Activated naive CD4-positive, alpha-beta T cell treated with anti-CD3 and anti-CD28 coated beads, Interleukin-2, amount 50 U/mL, for 72 hours (primary cell): ENCODE measurements around the gene MSANTD7. TPM values are rescaled to one million over a fixed set of nuclear protein-coding genes. Genes with fewer than 3 reads are reported as not detected.
A peak's percentile ranks its signal among the peaks of the same experiment; 100 is the strongest.

ENCODE experiments used
- ATAC-seq, 2 donors: fragments of 150-1000 bp; cut with Tn5 transposase; 2 replicates each; pipeline ENCODE4 v1.10.0; 2021; ENCODE audit warnings: mild to moderate bottlenecking in 2 of 2, moderate library complexity in 2 of 2
- DNase-seq, 2 donors: peaks; one replicate each; pipeline ENCODE4 v3.0.0; 2021 to 2022; ENCODE audit warnings: low spot score in 2 of 2
- H3K27ac Mint-ChIP-seq, 2 donors: one replicate each; pipeline ENCODE4 v1.8.0; 2022; ENCODE audit warnings: mild to moderate bottlenecking in 2 of 2, mixed read lengths in 2 of 2
- H3K36me3 Mint-ChIP-seq, 2 donors: one replicate each; pipeline ENCODE4 v1.8.0; 2022; ENCODE audit warnings: mixed read lengths in 2 of 2
- H3K9me3 Mint-ChIP-seq, 2 donors: one replicate each; pipeline ENCODE4 v1.8.0; 2022; ENCODE audit warnings: mixed read lengths in 2 of 2
- total RNA-seq, 2 donors: library from RNA; stranded (reverse); gene quantifications; one replicate each; pipeline ENCODE4 v1.2.3, GENCODE V29; 2022

Gene MSANTD7
- total RNA-seq, 2 donors from 2014 or later: 25.2 to 28.9 TPM

- Mint-ChIP-seq H3K9me3 (no peaks in the 10 kb centered on the region), H3K36me3 (no peaks in the 10 kb centered on the region), H3K27ac (no peak overlapping the region)
- DNase-seq (no peak), ATAC-seq (no peak)
These were observed 14.1 kb upstream of the MSANTD7 start for GRCh38 chr10:14823966-14824365.

GRCh38 chr10:14826076-14826829 lies 11.9 kb upstream of the MSANTD7 start:
- ATAC-seq (no peak), DNase-seq (no peak)

GRCh38 chr10:14833106-14833505 lies 5.0 kb upstream of the MSANTD7 start:
- H3K36me3 Mint-ChIP-seq: peaks cover 0 to 7% of the 10 kb centered on the region in 2 donors
- no peak overlapping the region for H3K27ac Mint-ChIP-seq

More at GRCh38 chr10:14826076-14826829, 11.9 kb upstream of the MSANTD7 start:
- Mint-ChIP-seq H3K36me3 (no peaks in the 10 kb centered on the region), H3K27ac (peak overlapping the region; percentile 53 to 62), H3K9me3 (no peaks in the 10 kb centered on the region)

GRCh38 chr10:14836208-14836607 lies 1.9 kb upstream of the MSANTD7 start:
- ATAC-seq (no peak), DNase-seq (no peak)
- no peak overlapping the region for H3K27ac Mint-ChIP-seq
- H3K9me3 Mint-ChIP-seq: no peaks in the 10 kb centered on the region
- peaks cover 23% of the 10 kb centered on the region in 2 donors for H3K36me3 Mint-ChIP-seq

More at GRCh38 chr10:14833106-14833505, 5.0 kb upstream of the MSANTD7 start:
- no peaks in the 10 kb centered on the region for H3K9me3 Mint-ChIP-seq
- no peak for DNase-seq
- no peak for ATAC-seq

GRCh38 chr10:14837003-14837756 lies 926 bp upstream of the MSANTD7 start:
- DNase-seq: no peak
- no peak for ATAC-seq
- peak overlapping the region; percentile 92 to 98 for H3K27ac Mint-ChIP-seq
- peaks cover 31% of the 10 kb centered on the region in 2 donors for H3K36me3 Mint-ChIP-seq
- no peaks in the 10 kb centered on the region for H3K9me3 Mint-ChIP-seq

- peak overlapping the region; percentile 98 for H3K27ac Mint-ChIP-seq
- H3K36me3 Mint-ChIP-seq: peaks cover 32 to 33% of the 10 kb centered on the region in 2 donors
- ATAC-seq (no peak), DNase-seq (peak; percentile 19 to 65)
- H3K9me3 Mint-ChIP-seq: no peaks in the 10 kb centered on the region
These were observed 637 bp downstream of the MSANTD7 start for GRCh38 chr10:14838582-14839304.

GRCh38 chr10:14839305-14839695 lies 1.2 kb downstream of the MSANTD7 start:
- DNase-seq (no peak), ATAC-seq (no peak)
- Mint-ChIP-seq H3K9me3 (no peaks in the 10 kb centered on the region), H3K27ac (peak overlapping the region; percentile 98), H3K36me3 (peaks cover 32 to 33% of the 10 kb centered on the region in 2 donors)

- peaks cover 37 to 38% of the 10 kb centered on the region in 2 donors for H3K36me3 Mint-ChIP-seq
- ATAC-seq: no peak
- H3K27ac Mint-ChIP-seq: peak overlapping the region in 1 of 2 donors; percentile 98
These were observed 2.1 kb downstream of the MSANTD7 start for GRCh38 chr10:14840178-14840577.

GRCh38 chr10:14843327-14843988 lies 5.4 kb downstream of the MSANTD7 start:
- DNase-seq (no peak), ATAC-seq (no peak)
- Mint-ChIP-seq H3K9me3 (no peaks in the 10 kb centered on the region), H3K36me3 (peaks cover 28 to 39% of the 10 kb centered on the region in 2 donors), H3K27ac (no peak overlapping the region)

More at GRCh38 chr10:14840178-14840577, 2.1 kb downstream of the MSANTD7 start:
- no peak for DNase-seq
- no peaks in the 10 kb centered on the region for H3K9me3 Mint-ChIP-seq

- H3K36me3 Mint-ChIP-seq: peaks cover 20 to 28% of the 10 kb centered on the region in 2 donors
These were observed 6.8 kb downstream of the MSANTD7 start for GRCh38 chr10:14844948-14845347.

GRCh38 chr10:14852236-14852635 lies 14.1 kb downstream of the MSANTD7 start:
- DNase-seq: no peak
- Mint-ChIP-seq H3K27ac (no peak overlapping the region), H3K9me3 (no peaks in the 10 kb centered on the region), H3K36me3 (peaks cover 0 to 9% of the 10 kb centered on the region in 2 donors)
- no peak for ATAC-seq

More at GRCh38 chr10:14844948-14845347, 6.8 kb downstream of the MSANTD7 start:
- DNase-seq: no peak
- ATAC-seq: no peak
- Mint-ChIP-seq H3K9me3 (no peaks in the 10 kb centered on the region), H3K27ac (peak overlapping the region in 1 of 2 donors; percentile 62)

- no peak overlapping the region for H3K27ac Mint-ChIP-seq
- peaks cover 0 to 8% of the 10 kb centered on the region in 2 donors for H3K36me3 Mint-ChIP-seq
- no peak for DNase-seq
- no peak for ATAC-seq
- H3K9me3 Mint-ChIP-seq: no peaks in the 10 kb centered on the region
These were observed 17.3 kb downstream of the MSANTD7 start for GRCh38 chr10:14855453-14855852.

GRCh38 chr10:14858338-14858960 lies 20.3 kb downstream of the MSANTD7 start:
- Mint-ChIP-seq H3K36me3 (peaks cover 0 to 9% of the 10 kb centered on the region in 2 donors), H3K27ac (no peak overlapping the region), H3K9me3 (no peaks in the 10 kb centered on the region)
- DNase-seq (no peak), ATAC-seq (no peak)

- peak overlapping the region in 1 of 2 donors; percentile 3 for H3K27ac Mint-ChIP-seq
- DNase-seq: no peak
- no peak for ATAC-seq
- no peaks in the 10 kb centered on the region for H3K9me3 Mint-ChIP-seq
- peaks cover 0 to 9% of the 10 kb centered on the region in 2 donors for H3K36me3 Mint-ChIP-seq
These were observed 20.9 kb downstream of the MSANTD7 start for GRCh38 chr10:14859043-14859442.

GRCh38 chr10:14859775-14860174 lies 21.7 kb downstream of the MSANTD7 start:
- no peak for DNase-seq
- ATAC-seq: no peak
- Mint-ChIP-seq H3K36me3 (peaks cover 0 to 9% of the 10 kb centered on the region in 2 donors), H3K27ac (peak overlapping the region in 1 of 2 donors; percentile 17), H3K9me3 (no peaks in the 10 kb centered on the region)

- no peaks in the 10 kb centered on the region for H3K9me3 Mint-ChIP-seq
- ATAC-seq: no peak
- H3K27ac Mint-ChIP-seq: peak overlapping the region; percentile 17 to 69
- H3K36me3 Mint-ChIP-seq: peaks cover 0 to 9% of the 10 kb centered on the region in 2 donors
- DNase-seq: no peak
These were observed 22.7 kb downstream of the MSANTD7 start for GRCh38 chr10:14860791-14861190.
